NCI-H2081 treated with DMSO at 0.1 percent for 48 hours (cell line): Measurements from ENCODE around the gene SNAP47.

Experiments
- DNase-seq: peaks from one replicate; lab custom pipeline; 2025; lab: John Stamatoyannopoulos, UW

The SNAP47 gene

DNA sequence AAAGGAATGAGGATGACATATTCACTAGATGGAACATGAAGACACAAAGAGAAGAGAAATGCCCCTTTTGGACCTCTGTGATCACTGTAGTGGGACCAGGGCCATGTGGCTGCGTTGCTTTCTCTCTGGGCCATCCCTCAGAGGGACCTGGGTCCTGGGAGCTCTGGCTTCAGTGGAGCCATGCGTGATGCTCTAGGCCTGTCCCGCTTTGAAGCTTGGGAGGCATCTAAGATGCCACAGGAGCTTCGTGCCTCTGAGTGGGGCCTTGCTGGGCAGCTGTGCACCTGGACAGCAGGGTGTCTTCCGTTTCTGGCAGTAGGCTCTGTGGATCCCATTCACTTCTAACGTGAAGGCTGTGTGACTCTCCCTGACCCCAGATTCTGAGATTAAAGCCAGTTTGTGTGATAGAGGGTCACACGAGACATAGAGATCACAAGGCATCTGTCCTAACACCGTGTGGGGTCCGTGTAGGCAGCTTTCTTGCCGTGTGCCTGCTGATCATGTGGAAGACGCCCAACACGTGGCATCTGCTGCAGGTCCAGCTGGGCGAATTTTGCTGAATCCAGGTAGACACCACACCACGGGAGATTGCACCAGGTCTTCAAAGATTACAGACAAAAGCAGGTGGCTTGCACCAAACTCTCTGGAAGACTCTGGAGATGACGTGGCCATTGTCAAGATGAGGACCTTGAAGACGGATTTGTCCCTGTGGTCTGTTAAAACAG is 63.0 kb downstream of the SNAP47 start:
- no peak for DNase-seq

DNA sequence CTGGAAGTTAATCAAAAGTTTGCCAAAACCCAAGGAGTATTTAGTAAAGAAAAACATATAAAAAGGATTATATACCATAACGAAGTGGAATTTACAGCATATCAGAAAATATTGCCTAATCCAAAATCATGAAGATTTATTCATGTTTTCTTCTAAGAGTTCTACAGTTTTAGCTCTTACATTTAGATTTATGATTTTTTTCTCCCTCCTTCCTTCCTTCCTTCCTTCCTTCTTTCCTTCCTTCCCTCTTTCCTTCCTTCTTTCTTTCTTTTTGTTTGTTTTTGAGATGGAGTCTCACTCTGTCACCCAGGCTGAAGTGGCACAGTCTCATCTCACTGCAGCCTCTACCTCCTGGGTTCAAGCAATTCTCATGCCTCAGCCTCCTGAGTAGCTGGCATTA is 64.5 kb downstream of the SNAP47 start:
- no peak for DNase-seq

DNA sequence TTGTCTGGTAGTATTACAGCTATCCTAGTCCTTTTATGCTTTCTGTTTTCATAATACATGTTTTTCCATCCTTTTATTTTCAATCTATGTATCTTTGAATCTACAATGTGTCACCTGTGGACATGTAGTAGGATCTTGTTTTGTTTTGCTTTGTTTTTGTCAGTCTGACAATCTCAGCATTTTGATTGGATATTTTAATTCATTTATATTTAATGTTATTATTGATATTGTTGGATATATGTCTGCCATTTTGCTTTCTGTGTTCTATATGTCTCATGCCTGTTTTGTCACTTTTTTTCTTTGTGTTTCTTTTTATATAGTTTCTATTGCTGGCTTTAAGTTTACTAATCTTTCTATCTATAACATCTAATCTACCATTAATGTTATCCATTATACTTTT is 68.7 kb downstream of the SNAP47 start:
- DNase-seq, result no peak

GRCh38 chr1:227805606-227806197 is 70.5 kb downstream of the SNAP47 start:
- DNase-seq, result no peak

- no peak for DNase-seq
Measured at GRCh38 chr1:227808566-227808965, 73.3 kb downstream of the SNAP47 start.

- no peak for DNase-seq
Measured at GRCh38 chr1:227809026-227809425, 73.8 kb downstream of the SNAP47 start.

DNA sequence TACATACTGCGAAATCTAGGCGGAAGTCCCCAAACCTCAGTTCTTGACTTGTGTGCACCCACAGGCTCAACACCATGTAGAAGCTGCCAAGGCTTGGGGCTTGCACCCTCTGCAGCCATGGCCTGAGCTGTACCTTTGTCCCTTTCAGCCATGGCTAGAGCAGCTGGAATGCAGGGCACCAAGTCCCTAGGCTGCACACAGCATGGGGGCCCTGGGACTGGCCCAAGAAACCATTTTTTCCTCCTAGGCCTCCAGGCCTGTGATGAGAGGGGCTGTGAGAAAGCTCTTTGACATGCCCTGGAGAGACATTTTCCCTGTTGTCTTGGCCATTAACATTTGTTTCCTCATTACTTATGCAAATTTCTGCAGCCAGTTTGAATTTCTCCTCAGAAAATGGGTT is 78.7 kb downstream of the SNAP47 start:
- DNase-seq, result no peak

GRCh38 chr1:227815468-227816409 is 80.5 kb downstream of the SNAP47 start, which contains the start of gene PRSS38:
TSS of gene PRSS38 (plus strand) at chr1:227815675. CDS start at chr1:227815717, 42 bp downstream.
- no peak for DNase-seq

- DNase-seq, result no peak
Measured at GRCh38 chr1:227816750-227817446, 81.7 kb downstream of the SNAP47 start.

GRCh38 chr1:227823537-227823936 is 88.3 kb downstream of the SNAP47 start:
- no peak for DNase-seq

DNA sequence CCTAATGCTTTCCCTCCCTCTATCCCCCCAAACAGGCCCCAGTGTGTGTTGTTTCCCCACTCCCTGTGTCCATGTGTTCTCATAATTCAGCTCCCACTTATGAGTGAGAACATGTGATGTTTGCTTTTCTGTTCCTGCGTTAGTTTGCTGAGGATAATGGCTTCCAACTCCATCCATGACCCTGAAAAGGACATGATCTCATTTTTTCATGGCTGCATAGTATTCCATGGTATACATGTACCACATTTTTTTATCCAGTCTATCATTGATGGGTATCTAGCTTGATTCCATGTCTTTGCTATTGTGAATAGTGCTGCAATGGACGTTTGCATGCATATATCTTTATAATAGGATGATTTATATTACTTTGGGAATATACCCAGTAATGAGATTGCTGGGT is 89.0 kb downstream of the SNAP47 start:
- no peak for DNase-seq

GRCh38 chr1:227828786-227829185 is 93.6 kb downstream of the SNAP47 start:
- DNase-seq, result no peak
